DMS 273 (cell line): ENCODE results near the gene WBP2.

Experiments used
- DNase-seq: peaks from one replicate; lab custom pipeline; 2025; ENCODE audit not compliant: unreplicated experiment; lab: John Stamatoyannopoulos, UW

The WBP2 gene

DNA sequence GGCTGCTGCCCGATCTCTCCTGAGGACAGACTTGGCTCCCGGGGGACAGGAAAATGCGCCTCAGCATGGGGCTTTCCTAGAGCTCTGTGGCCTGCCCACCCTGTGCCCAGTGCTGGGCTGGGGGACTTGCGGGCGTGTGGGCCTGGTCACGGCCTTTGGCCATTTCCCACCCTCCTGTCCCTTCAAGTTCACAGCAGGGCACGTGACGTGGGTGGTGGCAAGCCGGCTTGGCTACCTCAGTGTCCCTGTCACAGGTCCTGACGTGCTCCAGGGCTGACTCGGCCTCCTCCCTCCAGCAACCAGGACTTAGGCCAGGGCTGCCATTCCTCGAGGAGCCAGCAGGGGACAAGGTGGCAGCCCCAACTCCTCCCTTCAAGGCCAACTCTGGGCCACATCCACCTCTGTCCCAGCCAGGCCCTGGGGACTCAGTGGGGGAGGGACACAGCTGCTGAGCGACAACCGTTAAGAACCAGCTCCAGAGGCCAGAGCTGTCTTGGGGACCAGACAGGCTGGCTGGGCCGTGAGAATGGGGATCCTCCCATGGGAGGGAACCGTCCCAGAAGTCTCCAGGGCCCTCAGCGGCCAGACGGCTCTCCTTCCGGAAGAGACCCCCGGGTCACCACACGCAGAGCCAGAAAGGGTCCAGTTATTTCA is 9.9 kb downstream of the WBP2 start:
- DNase-seq: peak; percentile 85

DNA sequence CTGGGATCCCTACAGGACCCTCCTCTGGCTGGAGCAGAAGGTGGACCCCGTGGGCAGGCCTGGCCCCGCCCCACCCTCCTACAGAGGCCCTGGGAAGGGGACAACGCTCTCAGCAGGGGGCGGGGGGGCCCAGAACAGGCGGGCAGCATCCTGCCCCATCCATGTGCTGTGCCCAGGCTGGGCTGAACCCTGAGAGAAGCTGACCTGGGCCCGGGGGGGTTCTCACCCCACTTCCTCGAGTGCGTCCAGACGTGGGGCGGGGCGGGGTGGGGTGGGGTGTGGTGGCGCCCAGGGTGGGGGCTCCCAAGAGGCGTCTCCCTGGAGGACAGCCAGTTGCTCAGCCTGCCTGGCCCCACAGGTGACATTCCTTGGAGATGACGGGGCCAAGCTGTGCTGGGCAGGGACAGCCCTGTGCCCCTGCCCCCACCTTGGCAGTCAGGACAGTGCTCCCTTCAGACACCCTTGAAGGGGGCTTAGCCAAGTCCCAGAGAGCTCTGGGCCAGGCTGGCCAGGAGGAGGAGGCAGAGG is 10.5 kb downstream of the WBP2 start:
- DNase-seq: no peak

DNA sequence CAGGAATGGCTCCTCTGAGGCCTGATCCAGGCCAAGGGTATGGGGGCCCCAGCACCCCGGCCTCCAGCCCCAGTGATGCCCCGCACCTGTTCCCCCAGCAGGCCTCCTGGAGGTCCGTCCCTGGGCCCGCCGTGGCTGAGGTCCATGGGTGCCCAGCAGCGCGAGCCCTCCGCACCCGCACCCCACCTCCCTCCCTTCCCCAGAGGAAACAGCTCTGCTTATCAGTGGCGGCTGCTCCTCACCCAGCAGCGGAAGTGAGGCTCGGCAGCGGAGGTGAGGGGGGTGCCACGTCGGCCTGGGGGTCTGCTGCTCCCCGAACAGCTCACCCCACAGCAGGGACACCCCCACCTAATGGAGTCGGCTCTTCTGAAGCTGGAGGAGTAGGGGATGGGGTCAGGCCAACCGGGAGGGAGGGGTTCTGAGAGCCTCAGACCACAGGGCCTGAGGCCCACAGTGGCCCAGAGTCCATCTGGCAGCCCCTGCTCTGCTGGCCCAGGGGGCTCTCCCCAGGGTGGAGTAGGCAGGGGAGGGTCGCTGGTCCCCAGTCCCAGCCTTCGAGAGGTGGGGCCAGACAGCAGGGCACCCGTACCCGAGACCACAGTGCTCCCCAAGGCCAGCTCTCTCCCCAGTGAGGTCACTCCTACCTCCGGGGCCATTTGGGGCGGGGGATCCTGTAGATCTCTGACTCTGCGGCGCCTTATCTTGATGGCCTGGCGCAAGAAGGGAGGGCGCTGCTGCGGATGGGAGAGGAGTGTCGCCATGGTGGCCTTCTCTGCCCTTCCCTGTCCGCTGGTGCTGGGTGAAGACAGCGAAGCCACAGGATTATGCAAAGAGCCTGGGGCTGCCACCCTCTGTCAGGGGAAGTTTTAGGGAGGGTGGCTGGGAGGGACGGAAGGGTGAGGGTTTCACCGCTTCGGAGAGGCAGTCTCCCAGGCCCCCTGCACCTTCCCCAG is 11.3 kb downstream of the WBP2 start, which contains the start of gene UNC13D:
TSS of gene UNC13D (minus strand) at position 828 of the 953 bp plus-strand sequence. CDS start at position 761, 67 bp downstream.
- DNase-seq: no peak

DNA sequence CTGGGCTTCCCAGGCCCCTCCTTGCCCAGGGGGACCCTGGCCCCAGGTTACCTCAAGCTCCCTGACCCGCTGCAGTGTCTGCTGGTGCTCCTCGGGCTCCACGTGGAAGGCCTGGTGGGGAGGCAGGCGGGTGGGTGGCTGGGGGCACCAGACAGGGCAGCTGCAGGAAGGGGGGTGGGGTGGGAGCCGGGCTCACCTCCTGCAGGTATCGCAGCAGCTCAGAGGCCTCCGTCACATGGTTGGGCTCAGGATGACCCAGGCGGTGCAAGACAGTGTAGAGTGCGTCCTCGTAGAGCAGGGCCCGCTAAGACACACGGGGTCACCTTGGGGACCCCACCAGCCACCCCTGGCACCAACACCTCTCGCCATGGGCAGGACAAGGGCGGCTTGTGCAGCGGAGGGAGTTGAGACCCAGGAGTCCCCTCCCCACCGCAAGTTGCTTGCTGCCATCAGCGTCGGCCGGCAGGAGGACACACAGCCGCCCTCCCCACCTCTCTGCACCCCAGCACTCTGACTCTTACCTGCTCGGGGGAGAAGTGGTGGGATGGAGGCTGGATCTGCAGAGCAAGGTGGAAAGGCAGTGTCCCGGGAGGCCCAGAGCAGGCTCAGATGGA is 12.1 kb downstream of the WBP2 start:
- no peak for DNase-seq

DNA sequence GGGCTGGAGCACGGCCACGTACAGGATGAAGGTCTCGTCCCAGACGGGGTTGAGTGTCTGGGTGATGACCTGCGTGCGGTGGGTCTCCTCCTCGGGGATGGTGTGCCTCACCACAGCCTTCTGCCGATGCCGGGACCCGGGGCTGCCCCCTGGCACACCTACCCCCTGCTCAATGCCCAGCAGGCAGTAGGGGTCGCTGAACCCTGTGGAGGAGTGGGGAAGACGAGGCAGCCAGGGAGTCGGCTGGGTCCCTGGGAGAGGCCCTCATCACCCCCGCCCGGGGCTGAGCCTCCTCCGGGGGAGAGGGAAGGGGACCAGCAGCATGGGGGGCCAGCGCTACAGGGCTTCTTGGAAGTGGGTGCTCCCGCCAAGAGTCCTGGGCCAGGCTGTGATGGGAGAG is 12.7 kb downstream of the WBP2 start:
- no peak for DNase-seq

DNA sequence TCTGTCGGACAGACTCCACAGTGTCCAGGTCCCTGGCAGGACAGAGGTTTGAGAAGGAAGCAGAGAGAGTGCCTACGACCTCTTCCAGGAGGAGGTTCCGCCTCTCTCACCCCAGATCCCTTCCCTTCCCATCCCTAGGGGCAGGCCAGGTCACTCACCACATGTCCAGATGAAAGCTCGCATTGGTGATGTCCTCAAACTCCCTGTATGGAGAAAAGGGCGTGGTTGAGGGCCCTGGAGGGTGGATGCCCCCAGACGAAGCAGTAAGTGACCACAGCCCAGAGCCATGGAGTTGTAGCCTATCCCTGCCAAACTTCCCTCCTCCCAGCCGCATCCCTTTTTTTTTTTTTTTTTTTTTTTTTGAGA is 14.4 kb downstream of the WBP2 start:
- DNase-seq: no peak

DNA sequence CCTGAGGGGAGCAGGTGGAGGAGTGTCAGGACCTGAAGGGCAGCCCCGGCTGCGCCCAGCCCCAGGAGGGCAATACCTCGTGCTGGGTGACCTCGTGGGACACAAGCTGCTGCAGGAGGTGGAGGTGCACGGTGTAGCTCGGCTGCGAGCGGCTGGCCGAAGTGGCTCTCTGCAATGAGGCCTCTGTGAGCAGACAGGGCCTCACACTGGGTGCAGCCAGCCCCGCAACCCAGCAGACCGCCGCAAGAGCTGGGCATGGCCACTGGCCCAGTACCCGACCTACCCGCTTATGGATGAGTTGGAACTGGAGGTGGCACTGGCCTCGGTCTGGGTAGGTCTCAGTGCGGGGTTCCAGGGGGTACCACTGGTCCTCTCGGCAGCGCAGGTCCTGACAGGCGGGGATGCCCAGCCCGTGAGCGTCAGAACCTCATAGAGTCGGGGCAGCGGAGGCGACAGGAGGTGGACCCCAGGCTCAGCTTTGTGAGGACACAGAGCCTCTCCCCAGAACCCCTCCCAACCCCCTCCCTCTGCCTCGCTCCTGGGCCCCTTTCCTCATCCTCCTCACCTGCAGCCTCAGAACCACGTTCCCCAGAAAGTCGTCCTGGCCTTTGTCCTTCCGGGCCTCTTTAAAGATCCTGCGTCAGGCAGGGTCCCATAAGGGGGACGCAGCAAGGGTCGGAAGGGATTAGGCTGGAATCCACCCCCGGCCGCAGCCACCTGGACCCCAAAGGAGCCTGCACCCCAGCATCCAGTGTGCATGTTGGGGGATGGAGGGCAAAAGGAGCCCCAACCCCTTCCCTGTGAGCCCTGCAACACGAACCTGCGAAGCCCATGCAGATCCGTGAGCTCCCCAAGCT is 15.0 kb downstream of the WBP2 start:
- no peak for DNase-seq

DNA sequence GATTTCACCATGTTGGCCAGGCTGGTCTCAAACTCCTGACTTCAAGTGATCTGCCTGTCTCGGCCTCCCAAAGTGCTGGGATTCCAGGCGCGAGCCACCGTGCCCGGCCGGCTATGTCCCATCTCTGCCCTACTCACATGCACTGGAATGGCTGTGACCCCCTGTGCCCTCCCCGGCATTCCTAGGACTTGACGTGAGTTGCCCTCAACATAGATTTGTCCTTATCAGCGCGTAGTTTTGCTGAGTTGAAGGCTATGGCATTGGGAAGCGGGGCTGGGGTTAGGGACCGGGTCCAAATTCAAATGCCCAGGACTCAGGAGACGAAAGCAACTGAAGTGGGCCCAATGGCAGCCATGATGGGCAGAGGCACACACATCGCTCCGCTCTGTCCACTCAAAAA is 16.7 kb downstream of the WBP2 start:
- DNase-seq: no peak

DNA sequence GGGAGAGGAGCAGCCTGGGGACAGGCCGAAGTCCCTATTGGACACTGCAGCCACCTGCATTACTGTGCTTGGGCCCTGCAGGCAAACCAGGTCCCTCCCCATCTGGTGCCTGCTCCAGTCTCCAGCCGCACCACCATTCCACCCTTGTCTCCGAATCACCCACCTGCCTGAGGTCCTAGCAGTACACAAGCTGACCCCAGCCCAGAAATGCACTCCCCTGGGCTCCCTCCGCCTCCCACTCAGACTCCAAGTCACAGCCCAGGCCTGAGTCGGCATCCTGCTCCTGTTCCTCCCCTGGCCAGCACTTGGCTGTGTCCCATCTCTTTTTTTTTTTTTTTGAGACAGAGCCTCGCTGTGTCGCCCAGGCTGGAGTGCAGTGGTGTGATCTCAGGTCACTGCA is 17.2 kb downstream of the WBP2 start:
- no peak for DNase-seq

DNA sequence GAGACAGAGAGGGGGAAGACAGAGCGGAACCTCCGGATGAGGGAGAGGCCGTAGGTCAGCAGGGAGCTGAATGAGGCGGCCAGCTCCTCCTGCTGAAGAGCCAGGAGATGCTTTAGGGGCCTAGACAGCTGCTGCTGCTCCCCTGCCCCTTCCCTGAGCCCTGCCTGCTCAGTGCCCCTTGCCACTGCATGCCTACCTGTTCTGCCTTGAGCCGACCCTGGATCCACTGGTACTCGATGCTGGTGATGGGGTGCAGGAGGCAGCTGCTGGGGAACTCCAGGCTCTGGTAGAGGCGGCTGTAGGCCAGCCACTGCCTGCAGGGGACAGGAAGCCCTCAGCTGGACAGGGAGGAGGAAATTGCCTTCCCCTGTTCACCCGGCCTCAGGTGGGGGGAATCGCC is 18.5 kb downstream of the WBP2 start:
- no peak for DNase-seq

DNA sequence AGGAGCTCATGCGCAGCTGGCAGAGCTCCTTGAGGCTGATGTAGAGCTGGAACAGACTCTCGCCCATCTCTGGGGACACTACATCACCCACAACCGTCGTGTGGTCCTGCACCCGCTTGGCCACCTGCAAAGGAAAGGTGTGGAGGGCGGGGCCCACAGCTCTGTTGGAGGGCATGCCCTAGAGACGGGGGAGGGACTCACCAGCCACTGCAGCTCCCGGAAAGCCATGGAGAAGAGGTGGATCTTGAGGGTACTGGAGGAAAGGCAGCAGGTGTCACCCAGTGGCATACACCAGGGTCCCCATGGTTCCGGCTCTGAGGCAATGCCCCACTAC is 19.5 kb downstream of the WBP2 start:
- DNase-seq: no peak

DNA sequence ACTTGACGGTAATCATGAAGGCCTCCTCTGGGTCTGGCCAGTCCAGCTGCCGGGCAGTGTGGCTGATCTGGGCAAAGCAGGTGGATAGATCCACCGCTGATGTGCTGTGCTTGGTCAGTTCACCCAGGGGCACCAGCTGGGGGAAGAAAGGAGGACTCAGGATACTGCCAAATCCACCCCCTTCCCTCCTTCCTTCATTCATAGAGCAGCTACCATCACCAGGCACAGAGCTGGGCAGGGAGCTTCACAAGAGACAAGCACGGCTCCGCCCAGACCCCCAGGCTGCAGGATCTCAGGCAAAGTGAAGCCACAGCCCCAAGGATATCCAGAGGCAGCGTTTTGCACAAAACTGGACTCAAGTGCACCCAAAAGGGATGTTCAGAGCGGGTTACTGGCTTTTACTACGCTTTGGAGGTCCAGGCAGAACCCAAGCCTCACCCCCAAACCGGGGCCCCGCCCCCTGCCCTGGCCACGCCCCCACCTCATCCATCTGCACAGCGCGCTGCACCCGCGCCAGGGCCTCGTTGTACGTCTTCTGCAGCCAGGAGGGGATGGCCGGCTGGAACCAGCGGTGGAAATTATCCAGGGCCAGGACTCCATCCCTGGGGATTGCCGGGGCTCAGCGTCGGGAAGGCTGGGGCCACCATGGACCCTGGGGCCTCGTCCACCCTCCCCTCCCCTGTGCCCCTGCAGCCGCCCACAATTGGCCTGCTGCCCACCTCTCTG is 20.0 kb downstream of the WBP2 start:
- DNase-seq: peak; percentile 78

DNA sequence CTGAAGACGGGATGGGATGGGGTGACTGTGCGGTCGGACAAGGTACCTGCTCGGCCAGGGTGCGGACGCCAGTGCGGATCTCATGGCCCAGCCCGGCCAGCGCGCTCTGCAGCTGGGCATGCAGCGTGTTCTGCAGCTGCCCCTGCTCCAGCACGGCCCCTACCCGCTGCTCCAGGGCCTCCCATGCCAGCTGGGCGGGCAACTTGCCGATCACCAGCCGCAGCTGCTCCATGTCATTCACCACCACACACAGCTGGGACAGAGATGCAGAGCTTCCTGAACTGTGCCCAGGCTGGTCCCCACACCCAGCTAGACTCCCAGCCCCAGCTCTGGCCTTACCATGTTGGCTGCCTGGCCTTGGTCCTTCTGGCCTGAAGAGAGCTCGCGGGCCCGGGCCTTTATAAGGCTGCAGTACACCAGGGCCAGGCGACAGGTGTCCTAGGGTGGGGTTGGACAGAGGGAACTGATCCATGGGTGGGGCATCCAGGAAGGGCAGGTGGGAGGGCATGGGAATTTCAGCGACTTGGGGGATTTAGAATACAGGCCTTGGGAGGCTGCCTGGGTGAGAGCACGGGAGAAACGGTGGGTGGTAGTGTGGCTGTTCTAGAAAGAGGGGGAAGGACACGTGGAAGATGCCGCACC is 20.7 kb downstream of the WBP2 start:
- DNase-seq: peak; percentile 75

DNA sequence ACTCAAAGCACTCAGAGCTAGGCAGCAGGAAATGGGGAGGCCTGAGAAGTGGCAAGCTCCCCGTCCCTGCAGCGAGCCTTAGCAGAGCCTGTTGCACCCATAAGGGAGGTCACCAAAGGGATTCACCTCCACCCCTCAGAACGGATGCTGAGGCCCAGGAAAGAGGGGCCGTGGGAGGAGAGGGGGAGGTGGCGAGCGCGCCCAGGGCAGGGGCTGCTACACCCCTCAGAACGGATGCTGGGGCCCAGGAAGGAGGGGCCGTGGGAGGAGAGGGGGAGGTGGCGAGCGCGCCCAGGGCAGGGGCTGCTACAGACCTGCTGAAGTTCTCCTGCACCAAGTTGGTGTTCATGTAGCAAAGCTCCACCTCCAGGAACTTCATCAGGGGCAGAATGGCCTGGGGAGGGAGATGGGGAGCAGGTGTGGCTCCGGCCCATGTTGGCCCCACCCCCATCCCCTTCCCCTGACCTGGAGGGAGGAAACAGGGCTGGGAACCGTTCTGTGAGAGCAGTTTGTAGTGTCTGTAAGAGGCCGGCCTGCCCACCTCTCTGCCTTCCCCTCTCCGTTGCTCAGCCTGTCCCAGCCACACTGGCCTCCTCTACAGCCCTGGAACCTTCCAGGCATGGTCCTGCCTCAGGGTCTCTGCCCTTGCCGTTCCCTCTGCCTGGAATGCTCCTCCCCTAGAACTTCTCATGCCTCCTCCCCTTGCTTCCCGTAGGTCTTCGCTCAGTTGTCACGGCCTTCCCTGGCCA is 22.3 kb downstream of the WBP2 start:
- peak; percentile 34 for DNase-seq

DNA sequence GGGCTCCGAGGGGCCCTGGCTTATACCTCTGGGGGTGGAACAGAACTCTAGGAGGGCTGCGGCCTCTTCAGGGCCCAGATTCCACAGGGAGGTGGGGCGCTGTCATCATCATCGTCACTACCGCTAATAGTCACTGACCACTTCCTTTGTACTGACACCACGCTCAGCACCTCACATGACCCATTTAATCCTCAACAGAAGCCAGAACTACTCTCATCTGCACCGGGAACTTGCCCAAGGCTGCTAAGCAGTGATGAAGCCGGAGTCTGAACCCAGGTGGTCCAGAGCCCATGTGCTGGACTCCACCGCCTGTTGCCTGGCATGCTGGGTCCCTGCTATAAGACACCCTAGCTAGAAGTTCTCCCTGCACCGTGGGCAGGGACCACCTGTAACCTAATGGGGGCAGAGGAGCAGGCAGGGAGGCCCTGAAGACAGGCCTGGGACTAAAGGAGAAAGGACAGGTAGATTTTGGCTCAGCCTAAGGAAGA is 22.9 kb downstream of the WBP2 start:
- DNase-seq: no peak

DNA sequence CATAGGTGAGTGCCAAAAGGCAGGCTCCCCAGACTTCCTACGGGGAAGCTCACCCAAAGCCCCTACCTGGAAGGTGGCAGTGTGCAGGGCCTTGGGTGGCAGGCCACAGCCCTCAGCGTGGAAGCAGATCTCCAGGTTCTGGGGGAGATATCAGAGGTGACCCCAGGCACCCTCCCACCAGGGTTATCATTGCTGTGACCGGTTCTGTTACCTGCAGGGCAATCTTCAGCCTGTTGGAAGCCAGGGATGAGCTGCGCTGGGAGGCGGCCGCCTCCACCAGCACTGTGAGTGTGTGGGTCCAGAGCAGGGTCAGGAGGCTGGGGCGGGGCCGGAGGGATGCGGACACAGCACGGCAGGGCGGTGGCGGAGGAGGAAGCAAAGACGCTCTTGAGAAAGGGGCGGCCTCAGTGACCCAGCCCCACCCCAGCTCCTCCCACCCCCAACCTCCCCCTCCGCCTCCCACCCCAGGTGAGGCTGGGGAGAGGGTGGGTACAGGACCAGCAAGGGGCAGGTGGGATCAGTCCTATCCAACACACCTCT is 24.0 kb downstream of the WBP2 start:
- DNase-seq: no peak

DNA sequence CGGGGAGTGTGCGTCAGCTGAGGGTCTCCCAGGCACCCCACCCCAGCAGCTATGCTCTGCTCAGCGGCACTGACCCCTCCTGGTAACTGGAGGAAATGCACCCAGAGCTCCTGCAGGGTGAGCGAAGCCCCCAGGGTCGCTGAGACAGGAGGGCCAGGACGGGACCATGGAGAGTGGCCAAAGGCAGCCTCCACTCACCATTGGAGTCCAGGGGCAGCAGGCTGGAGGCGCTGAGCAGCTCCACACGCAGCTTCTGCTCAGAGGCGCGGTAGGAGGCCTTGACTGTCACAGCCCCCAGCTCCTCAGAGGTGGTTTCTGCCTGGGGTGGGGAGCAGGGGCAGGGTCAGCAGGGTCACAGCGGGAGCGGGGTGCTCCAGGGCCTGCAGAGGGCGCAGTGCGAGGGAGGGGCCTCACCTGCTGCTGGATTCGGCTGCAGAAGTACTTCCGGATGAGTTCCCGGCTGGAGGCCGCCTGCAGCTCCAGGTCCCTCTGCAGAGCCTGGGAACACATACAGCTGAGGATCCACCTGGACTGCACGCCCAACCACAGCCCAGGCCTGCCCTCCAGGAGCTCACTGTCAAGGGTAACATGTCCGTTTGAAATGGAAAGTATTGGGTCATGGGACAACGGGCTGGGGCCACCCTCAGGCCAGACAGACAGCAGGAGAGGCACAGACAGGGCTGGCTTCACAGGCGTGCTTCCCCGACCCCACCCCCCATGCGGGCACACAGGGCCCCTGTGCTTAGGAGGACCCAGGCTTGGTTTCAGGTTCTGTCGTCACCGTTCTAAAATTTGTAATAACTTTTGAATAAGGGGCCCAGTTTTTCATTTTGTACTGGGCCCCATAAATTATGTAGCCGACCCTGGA is 24.7 kb downstream of the WBP2 start:
- peak; percentile 55 for DNase-seq

DNA sequence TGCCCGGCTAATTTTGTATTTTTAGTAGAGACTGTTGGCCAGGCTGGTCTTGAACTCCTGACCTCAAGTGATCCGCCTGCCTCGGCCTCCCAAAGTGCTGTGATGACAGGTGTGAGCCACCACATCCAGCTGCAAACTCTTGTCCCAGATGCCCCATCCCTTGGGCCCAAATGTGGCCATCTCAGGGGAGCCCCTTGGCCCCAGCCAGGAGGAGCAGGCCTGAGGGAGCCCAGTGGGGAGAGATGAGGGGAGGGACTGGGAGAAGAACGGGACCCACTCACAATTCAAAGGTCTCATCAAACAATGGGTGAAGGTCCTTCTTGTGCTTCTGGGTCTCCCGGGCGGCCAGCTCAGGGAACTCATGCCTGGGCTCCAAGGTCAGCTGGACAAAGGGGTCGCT is 25.4 kb downstream of the WBP2 start:
- DNase-seq: no peak
